NCI-H1436 (cell line): Measurements from ENCODE around the gene LHFPL4.

ENCODE experiments used
- DNase-seq: peaks from one replicate; lab custom pipeline; 2025; lab: John Stamatoyannopoulos, UW

The LHFPL4 gene

GRCh38 chr3:9473496-9474065 lies 80.0 kb downstream of the LHFPL4 start:
- DNase-seq, result no peak

GRCh38 chr3:9469986-9470385 lies 83.6 kb downstream of the LHFPL4 start:
- DNase-seq, result no peak

GRCh38 chr3:9468460-9468859 lies 85.2 kb downstream of the LHFPL4 start:
- DNase-seq, result no peak

- DNase-seq, result no peak
Measured at GRCh38 chr3:9467451-9467850, 86.2 kb downstream of the LHFPL4 start.

- DNase-seq, result no peak
Measured at GRCh38 chr3:9455596-9456131, 98.0 kb downstream of the LHFPL4 start.

- no peak for DNase-seq
Measured at GRCh38 chr3:9452417-9452816, 101.2 kb downstream of the LHFPL4 start.

GRCh38 chr3:9450991-9451390 lies 102.6 kb downstream of the LHFPL4 start:
- no peak for DNase-seq

GRCh38 chr3:9450126-9450525 lies 103.5 kb downstream of the LHFPL4 start:
- no peak for DNase-seq

GRCh38 chr3:9448643-9449042 lies 105.0 kb downstream of the LHFPL4 start:
- no peak for DNase-seq
